HS-27A (cell line): ENCODE data around the gene SRA1.

Source experiments
- DNase-seq: peaks from one replicate; pipeline ENCODE4 v3.0.0-alpha.2; 2012; ENCODE audit warnings: low read depth, missing footprints

SRA1 gene

DNA sequence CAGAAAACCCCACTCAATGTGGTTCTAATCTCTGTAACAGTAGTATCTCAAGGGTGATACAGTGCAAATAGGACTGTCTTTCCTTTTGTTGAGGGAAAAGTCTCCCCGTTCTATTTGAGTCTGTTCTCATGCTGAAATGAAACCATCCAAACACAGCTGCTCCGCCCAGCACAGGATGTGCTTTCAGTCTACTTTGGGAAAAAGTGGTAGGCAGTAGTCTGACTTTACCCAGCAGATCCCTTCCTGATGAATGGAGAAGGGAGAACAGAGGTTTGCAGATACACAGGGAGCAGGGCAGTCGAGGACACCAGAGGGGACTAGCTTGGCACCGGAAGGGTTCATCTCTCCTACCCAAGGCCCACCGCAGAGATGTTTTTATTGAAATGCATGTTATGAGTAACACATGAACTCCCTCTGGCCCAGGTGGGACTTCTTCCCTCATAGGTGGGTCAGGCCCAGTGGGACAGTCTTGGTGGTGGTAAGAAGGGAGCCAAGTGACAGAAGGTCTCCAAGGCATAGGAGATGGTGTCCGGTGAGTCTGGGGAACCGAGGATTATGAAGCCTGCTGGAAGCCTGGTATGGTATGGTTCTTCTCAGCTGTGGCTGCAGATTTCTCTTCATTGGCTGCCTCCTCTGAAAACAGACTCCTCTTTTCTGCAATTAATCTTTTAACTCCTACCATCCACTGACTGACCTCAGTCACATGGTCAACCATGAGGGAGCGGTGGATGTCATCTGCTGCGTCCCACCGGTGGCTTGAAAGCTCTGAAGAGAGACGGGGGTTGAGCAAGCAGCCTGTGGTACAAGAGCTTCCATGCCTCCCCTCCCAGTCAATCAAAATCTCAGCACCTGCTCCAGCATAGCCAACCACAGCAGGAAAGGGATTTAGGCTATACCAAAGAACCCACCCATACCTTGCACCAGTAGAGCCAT lies 6.9 kb downstream of the SRA1 start:
- DNase-seq, result no peak

DNA sequence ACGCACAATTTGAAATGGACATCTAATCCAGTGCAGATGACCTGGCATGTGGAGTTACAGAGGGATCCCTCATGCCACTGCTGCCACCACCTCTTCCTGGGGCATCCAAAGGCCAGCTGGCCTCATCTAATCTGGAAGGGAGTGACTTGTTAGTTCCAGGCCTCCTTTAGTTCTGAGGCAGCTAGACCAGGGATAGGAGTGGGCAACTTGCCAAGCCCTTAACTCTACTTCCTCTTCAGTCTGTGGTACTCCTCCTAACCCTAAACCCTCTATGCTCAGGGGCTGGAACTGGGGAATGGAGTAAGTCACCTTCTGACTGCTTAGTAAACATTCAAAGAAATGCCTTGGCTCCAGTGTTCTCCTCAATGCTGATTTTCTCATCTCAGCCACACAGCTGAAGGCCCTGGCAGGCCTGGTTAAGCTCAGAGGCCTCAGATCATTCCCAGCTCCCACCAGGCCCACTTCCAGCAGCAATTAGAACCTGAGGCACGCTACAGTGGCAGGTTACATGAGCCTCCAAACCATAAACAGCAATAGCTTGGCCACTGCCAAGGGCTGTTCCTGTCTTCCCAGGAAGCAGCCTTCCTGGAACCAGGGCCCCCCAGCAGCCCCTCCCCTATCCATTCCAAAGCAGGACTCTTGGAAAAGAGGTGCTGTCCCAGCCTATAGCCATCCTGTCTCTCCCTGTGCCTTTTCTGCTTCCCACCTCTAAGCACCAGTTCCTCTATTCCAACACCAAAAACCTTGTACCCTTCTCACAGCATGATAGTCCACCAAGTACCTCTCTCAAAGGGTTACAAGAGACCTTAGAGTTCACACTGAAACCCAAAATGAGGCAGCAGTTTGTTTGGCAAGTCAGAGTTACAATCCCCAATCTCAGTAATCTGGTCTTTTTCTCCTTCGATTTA lies 7.8 kb downstream of the SRA1 start:
- DNase-seq, result no peak

DNA sequence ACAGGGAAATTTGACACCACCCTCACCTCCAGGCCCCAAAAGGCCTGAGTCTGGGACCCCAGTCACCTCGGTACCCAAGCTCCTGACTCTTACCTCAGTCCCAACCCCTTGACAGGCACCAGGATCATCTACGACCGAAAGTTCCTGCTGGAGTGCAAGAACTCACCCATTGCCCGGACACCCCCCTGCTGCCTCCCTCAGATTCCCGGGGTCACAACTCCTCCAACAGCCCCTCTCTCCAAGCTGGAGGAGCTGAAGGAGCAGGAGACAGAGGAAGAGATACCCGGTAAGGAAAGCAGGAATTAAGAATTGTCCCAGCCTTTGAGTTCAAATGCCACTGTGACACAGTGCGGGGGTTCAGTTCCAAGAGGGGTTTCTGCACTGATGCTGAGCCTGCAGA lies 8.5 kb downstream of the SRA1 start:
- no peak for DNase-seq

DNA sequence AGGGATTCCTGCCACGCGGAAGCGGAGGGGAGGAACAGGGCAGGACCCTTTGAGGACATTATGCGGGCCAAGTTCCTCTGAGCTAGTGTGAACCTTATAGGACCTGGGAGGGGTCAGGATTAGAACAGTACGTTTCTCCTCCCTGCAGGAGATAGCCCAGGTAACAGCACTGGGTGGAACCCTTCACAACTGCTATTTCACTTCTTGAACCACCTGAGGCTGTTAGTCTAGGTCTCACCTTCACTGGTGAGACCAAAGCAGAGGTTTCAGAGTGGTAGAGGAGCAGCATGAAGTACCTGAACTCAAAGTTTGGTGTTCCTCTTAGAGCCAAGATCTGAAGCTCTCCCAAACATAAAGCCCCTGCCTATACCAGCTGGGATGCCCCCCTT lies 9.0 kb downstream of the SRA1 start:
- DNase-seq, result no peak

DNA sequence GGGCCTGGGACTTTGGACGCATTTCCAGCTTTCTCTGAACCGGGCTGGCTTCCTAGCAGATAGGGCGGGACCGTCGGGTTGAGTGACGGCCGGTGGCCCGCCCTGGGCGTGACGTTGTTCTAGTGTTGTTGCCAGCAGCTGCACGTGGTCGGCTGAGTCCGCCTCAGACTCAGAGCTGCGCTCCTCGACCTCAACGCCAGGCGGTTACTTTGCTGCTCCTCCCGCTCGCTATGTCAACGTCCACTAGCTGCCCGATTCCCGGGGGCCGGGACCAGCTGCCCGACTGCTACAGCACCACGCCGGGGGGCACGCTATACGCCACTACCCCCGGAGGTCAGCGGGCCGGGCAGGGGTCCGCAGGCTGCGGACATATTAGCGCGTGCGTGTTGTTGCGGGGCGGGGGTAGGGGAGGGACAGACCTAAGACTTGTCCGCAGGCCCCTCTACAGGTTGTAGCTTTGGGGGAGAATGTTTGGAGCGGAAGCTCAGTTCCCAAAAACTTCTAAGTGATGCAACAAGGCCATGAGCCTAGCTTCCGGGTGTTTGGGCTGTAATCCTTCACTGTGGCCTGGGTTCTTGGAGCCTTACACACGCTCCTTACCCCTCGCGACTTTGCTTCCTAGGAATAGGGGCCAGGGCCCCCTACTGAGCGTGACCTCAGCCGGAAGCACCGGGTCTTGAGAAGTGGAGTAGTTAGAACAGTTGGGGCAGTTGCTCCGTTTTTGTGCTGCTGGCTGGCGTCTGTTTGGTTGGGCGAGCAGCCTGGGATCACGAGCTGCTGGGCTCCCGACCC lies 9.6 kb downstream of the SRA1 start, which contains the start of gene EIF4EBP3:
TSS of gene EIF4EBP3 (plus strand) at position 155 of the 792 bp plus-strand sequence. CDS start at position 231, 76 bp downstream.
- DNase-seq, result no peak

DNA sequence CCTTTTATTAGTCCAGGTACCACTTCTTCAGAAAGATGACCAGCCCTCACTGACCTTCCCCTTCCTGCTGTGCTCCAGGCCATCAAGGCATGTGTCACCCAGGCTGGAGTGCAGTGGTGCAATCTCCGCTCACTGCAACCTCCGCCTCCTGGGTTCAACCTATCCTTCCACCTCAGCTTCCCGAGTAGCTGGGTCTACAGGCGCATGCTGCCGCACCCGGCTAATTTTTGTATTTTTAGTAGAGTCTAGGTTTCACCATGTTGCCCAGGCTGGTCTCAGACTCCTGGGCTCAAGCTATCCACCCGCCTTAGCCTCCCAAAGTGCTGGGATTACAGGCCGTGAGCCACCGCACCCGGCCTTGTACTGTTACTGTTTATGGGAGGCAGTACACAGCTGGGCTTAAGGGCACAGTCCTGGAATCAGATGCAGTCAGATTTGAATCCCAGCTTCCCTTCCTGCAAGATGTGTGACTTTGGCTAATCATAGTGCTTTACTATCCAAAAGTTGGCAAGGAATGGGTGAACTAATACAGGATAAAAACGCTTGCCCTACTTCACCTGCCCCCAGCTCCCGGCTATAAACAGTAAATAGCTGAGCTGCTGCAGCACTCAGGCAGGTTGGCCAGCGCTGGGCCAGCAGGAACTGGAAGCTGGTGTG lies 10.3 kb downstream of the SRA1 start:
- no peak for DNase-seq

DNA sequence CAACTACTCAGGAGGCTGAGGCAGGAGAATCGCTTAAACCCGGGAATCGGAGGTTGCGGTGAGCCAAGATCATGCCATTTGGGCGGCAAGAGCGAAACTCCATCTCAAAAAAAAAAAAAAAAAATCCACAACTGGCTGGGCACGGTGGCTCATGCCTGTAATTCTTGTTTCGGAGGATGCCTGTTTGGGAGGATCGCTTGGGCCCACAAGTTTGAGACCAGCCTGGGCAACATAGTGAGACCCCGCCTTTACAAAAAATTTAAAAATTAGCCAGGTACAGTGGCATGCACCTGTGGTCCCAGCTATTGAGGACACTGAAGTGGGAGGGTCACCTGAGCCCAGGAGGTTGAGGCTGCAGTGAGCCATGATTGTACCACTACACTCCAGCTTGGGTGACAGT lies 11.7 kb downstream of the SRA1 start:
- no peak for DNase-seq

DNA sequence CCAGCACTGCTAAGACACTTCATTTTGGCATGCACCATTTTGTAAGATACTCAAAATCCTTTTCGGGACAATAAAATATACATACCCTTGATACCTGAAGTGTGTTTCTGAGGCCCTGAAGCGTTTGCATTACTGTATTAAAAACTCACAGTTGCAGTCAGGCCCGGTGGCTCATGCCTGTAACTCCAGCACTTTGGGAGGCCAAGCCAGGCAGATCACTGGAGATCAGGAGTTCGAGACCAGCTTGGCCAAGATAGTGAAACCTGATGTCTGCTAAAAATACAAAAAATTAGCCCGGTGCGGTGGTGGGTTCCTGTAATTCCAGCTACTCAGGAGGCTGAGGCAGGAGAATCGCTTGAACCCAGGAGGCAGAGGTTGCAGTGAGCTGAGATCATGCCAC lies 12.3 kb downstream of the SRA1 start:
- no peak for DNase-seq

DNA sequence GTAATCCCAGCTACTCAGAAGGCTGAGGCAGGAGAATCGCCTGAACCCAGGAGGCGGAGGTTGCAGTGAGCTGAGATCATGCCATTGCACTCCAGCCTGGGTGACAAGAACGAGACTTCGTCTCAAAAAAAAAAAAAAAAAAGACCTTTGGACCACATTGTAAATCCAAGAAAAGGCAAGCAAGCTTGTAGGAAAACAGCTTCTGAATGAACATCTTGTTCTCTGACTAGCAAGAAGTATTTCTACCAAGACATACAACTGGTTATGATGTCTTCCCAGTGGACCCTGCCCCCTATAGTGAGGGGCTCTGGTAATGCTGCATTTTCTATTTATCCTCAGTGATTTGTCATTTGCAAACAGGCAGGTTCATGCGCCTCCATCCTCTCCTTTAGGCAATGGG lies 14.3 kb downstream of the SRA1 start:
- no peak for DNase-seq

DNA sequence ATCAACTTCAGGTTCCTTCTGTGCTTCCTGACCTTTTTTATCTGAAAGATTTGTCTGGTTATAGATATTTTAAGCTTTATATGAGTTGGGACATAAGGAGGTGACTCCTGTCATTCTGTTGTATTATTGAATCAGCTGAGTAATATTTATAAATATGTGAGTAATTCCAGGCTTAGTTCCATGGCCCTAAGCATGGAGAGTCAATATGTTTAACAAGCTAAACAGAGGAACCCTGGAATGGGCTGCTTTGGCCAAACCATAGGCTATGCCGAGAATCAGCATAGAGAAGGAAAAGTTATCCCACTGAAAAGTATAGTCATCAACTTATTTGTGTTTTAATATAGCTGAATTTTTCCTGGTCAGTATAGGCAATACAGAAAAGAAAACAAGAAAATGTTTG lies 17.0 kb downstream of the SRA1 start:
- DNase-seq, result no peak

DNA sequence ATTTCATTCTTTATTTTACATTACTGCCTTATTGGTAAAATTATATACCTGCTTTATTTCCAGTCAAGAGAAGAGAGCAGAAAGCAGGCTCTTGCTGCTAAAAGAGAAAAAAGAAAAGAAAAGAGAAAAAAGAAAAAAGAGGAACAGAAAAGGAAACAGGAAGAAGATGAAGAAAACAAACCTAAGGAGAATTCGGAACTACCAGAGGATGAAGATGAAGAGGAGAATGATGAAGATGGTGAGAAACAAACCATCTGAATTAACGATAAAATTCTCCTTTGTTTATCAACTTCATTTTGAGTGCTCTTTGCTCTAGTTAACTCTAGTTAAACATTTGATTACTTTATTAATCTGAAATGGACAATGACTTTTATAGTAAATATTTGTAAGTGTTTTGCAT lies 33.3 kb downstream of the SRA1 start:
- no peak for DNase-seq

DNA sequence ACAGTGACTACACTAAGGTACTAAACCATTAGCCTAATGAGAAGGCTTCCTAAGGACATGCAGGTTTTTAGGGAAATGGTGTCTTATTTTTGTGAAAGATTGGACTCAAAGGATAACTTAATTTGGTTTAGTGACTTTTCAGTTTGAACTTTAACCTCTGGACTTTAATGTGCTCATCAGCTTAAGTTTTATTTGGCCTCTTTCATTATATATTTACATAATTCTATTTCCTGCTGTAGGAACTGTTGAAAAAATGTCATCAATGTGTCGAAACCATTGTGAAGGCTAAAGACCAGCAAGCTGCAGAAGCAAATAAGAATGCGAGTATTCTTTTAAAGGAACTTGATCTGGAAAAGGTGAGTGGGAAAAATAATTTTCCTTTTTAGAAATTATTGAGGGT lies 44.1 kb downstream of the SRA1 start:
- no peak for DNase-seq

DNA sequence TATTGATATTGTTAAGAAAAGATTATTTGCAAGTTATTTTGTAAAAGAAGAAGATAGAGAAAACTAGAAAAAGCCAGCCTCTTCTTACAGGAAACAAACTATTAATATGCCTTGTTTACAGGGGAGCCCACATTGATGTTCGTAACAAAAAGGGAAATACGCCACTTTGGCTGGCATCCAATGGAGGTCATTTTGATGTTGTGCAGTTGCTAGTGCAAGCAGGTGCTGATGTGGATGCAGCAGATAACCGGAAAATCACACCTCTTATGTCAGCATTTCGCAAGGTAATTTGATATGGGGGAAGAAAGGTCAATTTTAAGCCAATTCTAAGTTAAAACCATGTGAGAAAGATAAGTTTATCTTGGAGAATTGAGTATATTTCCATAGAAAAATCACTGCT lies 47.4 kb downstream of the SRA1 start:
- DNase-seq, result no peak

DNA sequence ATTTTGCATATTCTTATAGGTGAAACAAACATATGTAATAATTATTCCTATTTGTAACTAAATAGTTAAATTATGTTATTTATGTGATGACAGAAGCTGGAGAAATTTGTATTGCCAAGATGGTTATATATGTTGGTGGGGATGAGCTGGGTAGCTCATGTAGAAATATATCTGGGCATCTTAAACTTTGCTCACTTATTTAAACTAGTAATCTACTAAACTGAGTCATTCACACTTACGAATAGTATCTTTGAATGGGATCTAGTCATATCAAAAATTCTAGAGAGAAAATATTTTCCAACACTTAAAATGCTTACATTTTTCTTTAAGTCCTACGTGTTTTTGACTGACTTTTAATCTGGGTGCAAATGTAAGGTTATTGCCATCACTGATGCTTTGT lies 54.4 kb downstream of the SRA1 start:
- no peak for DNase-seq
